H9 (cell line): ENCODE measurements around the gene MBD3L2. TPM values are rescaled to one million over a fixed set of nuclear protein-coding genes. Genes with fewer than 3 reads are reported as not detected.

Experiments
- DNase-seq: peaks from one replicate; pipeline ENCODE4 v3.0.0-alpha.2; 2017
- H2AFZ ChIP-seq: one replicate; pipeline ENCODE4 v1.6.1; 2013; ENCODE audit warnings: mild to moderate bottlenecking, low read length, control low read depth, moderate library complexity
- H2AK5ac ChIP-seq: 2 replicates; pipeline ENCODE4 v1.6.1; 2013; ENCODE audit warnings: low read length, control low read depth, mixed read lengths; ENCODE audit not compliant: insufficient read length
- H2BK120ac ChIP-seq: one replicate; pipeline ENCODE4 v1.6.1; 2013; ENCODE audit warnings: low read depth, mild to moderate bottlenecking, low read length, control low read depth, inconsistent platforms; ENCODE audit not compliant: poor library complexity, severe bottlenecking
- H2BK12ac ChIP-seq: 2 replicates; pipeline ENCODE4 v1.6.1; 2013; ENCODE audit warnings: low read length, control low read depth, mixed read lengths, low read depth; ENCODE audit not compliant: insufficient read length
- H2BK15ac ChIP-seq: 2 replicates; pipeline ENCODE4 v1.6.1; 2013; ENCODE audit warnings: low read depth, low read length, control low read depth
- H2BK20ac ChIP-seq: one replicate; pipeline ENCODE4 v1.6.1; 2013; ENCODE audit warnings: low read depth, mild to moderate bottlenecking, low read length, control low read depth, inconsistent platforms; ENCODE audit not compliant: poor library complexity, severe bottlenecking
- H2BK5ac ChIP-seq: 2 replicates; pipeline ENCODE4 v1.6.1; 2013; ENCODE audit warnings: low read length, control low read depth, mixed read lengths; ENCODE audit not compliant: insufficient read length
- H3K14ac ChIP-seq: 2 replicates; pipeline ENCODE4 v1.6.1; 2013; ENCODE audit warnings: low read length, control low read depth; ENCODE audit not compliant: insufficient read depth
- H3K18ac ChIP-seq: 2 replicates; pipeline ENCODE4 v1.6.1; 2013; ENCODE audit warnings: low read depth, mild to moderate bottlenecking, mixed read lengths, low read length, control low read depth; ENCODE audit not compliant: insufficient read length
- H3K23ac ChIP-seq: 2 replicates; pipeline ENCODE4 v1.6.1; 2013; ENCODE audit warnings: low read length, control low read depth, mixed read lengths, low read depth; ENCODE audit not compliant: insufficient read length
- H3K23me2 ChIP-seq: 2 replicates; pipeline ENCODE4 v1.6.1; 2013; ENCODE audit warnings: low read depth, mild to moderate bottlenecking, mixed read lengths, low read length, control low read depth; ENCODE audit not compliant: insufficient read length, poor library complexity, severe bottlenecking
- H3K27ac ChIP-seq: 2 replicates; pipeline ENCODE4 v1.5.1; 2013; ENCODE audit warnings: low read length, control low read depth, mixed read lengths, low read depth; ENCODE audit not compliant: insufficient read length
- H3K27me3 ChIP-seq: 2 replicates; pipeline ENCODE4 v1.6.1; 2013; ENCODE audit warnings: low read length, control low read depth, inconsistent platforms; ENCODE audit not compliant: insufficient read depth
- H3K4ac ChIP-seq: 2 replicates; pipeline ENCODE4 v1.6.1; 2013; ENCODE audit warnings: low read depth, mild to moderate bottlenecking, control low read depth, inconsistent platforms, low read length, moderate library complexity
- H3K4me1 ChIP-seq: 2 replicates; pipeline ENCODE4 v1.6.1; 2013; ENCODE audit warnings: low read length, control low read depth, inconsistent platforms; ENCODE audit not compliant: insufficient read depth
- H3K4me2 ChIP-seq: 2 replicates; pipeline ENCODE4 v1.6.1; 2013; ENCODE audit warnings: low read length, control low read depth, mixed read lengths; ENCODE audit not compliant: insufficient read length, insufficient read depth
- H3K56ac ChIP-seq: 2 replicates; pipeline ENCODE4 v1.6.1; 2013; ENCODE audit warnings: low read depth, mild to moderate bottlenecking, mixed read lengths, low read length, control low read depth; ENCODE audit not compliant: insufficient read length
- H3K79me1 ChIP-seq: 2 replicates; pipeline ENCODE4 v1.6.1; 2013; ENCODE audit warnings: low read depth, mild to moderate bottlenecking, moderate library complexity, low read length, control low read depth, inconsistent platforms; ENCODE audit not compliant: insufficient read depth, poor library complexity, severe bottlenecking
- H3K79me2 ChIP-seq: 2 replicates; pipeline ENCODE4 v1.6.1; 2013; ENCODE audit warnings: low read length, control low read depth, inconsistent platforms; ENCODE audit not compliant: insufficient read depth
- H3K9ac ChIP-seq: 2 replicates; pipeline ENCODE4 v1.6.1; 2013; ENCODE audit warnings: low read length, control low read depth, mixed read lengths; ENCODE audit not compliant: insufficient read length; ENCODE audit errors: extremely low read depth
- H3K9me3 ChIP-seq: one replicate; pipeline ENCODE4 v1.6.1; 2013; ENCODE audit warnings: low read depth, low read length, inconsistent platforms; ENCODE audit not compliant: control insufficient read depth
- H3T11ph ChIP-seq: one replicate; pipeline ENCODE4 v1.6.1; 2013; ENCODE audit warnings: mild to moderate bottlenecking, low read length, control low read depth, inconsistent platforms
- H4K20me1 ChIP-seq: one replicate; pipeline ENCODE4 v1.6.1; 2013; ENCODE audit not compliant: control insufficient read depth, insufficient read length, insufficient read depth
- H4K5ac ChIP-seq: 2 replicates; pipeline ENCODE4 v1.6.1; 2013; ENCODE audit warnings: low read depth, mild to moderate bottlenecking, mixed read lengths, low read length, control low read depth; ENCODE audit not compliant: insufficient read length
- H4K8ac ChIP-seq: replicated peaks from 2 replicates; pipeline ENCODE4 v1.6.1; 2013; ENCODE audit warnings: low read length, control low read depth, mixed read lengths, low read depth; ENCODE audit not compliant: insufficient read length
- H4K91ac ChIP-seq: 2 replicates; pipeline ENCODE4 v1.6.1; 2013; ENCODE audit warnings: low read depth, mild to moderate bottlenecking, moderate library complexity, mixed read lengths, low read length, control low read depth; ENCODE audit not compliant: insufficient read length
- H3K27ac Mint-ChIP-seq, 3 experiments: 2 replicates in 2 of 3; 3 replicates in 1 of 3; pipeline ENCODE4 v1.8.0; 2020 to 2021; ENCODE audit warnings: mixed read lengths in 3 of 3, mild to moderate bottlenecking in 1 of 3, moderate library complexity in 1 of 3
- H3K27me3 Mint-ChIP-seq: 2 replicates; pipeline ENCODE4 v1.8.0; 2021; ENCODE audit warnings: low read depth, mild to moderate bottlenecking, moderate library complexity, mixed read lengths
- H3K36me3 Mint-ChIP-seq, 3 experiments: 2 replicates in 2 of 3; 3 replicates in 1 of 3; pipeline ENCODE4 v1.8.0; 2020 to 2021; ENCODE audit warnings: low read depth in 3 of 3, mixed read lengths in 3 of 3; ENCODE audit not compliant: insufficient read depth in 1 of 3
- H3K4me1 Mint-ChIP-seq, 2 experiments: 2 replicates each; pipeline ENCODE4 v1.8.0; 2020; ENCODE audit warnings: mixed read lengths in 2 of 2
- H3K4me3 Mint-ChIP-seq, 2 experiments: 2 replicates in 1 of 2; 3 replicates in 1 of 2; pipeline ENCODE4 v1.8.0; 2020 to 2021; ENCODE audit warnings: mild to moderate bottlenecking in 2 of 2, mixed read lengths in 2 of 2, moderate library complexity in 1 of 2
- H3K9me3 Mint-ChIP-seq, 2 experiments: 2 replicates in 1 of 2; 3 replicates in 1 of 2; pipeline ENCODE4 v1.8.0; 2020; ENCODE audit warnings: mild to moderate bottlenecking in 2 of 2, mixed read lengths in 2 of 2, moderate library complexity in 1 of 2
- CTCF ChIP-seq: fragments of 200-600 bp; sonication (generic); conservative IDR thresholded peaks from 3 replicates; pipeline ENCODE4 v1.8.0; 2021; ENCODE audit warnings: antibody characterized with exemption, mild to moderate bottlenecking
- WGBS: extraction: QIAGEN DNeasy Blood & Tissue Kit; methylation state at CpG from one replicate; pipeline ENCODE4 v1.1.7; 2013; ENCODE audit warnings: missing lambda C conversion rate, low lambda C conversion rate, mixed read lengths; ENCODE audit not compliant: insufficient read length; ENCODE audit errors: extremely low coverage; 5-methylcytosine and 5-hydroxymethylcytosine counted together
- total RNA-seq: library from RNA; stranded (reverse); gene quantifications from 2 replicates; pipeline ENCODE4 v1.2.1, GENCODE V29; 2021

The MBD3L2 gene
- total RNA-seq, 1 experiment from 2014 or later, result not detected

- no peaks in the 10 kb centered on the region for H3K4me1 Mint-ChIP-seq
- Histone ChIP-seq H3K79me2 (no peaks in the 10 kb centered on the region), H3K27ac (no peak overlapping the region), H3K27me3 (no peaks in the 10 kb centered on the region), H4K91ac (no peak overlapping the region), H2BK5ac (no peak overlapping the region), H3T11ph (no peak overlapping the region), H2AFZ (no peak overlapping the region), H3K4ac (no peak overlapping the region), H2BK15ac (no peak overlapping the region), H3K9me3 (peaks cover 63% of the 10 kb centered on the region), H3K23me2 (no peaks in the 10 kb centered on the region), H3K79me1 (no peaks in the 10 kb centered on the region), H2AK5ac (no peak overlapping the region), H3K4me2 (no peak overlapping the region), H2BK120ac (no peak overlapping the region), H3K4me1 (no peaks in the 10 kb centered on the region), H4K20me1 (no peaks in the 10 kb centered on the region), H2BK20ac (no peak overlapping the region), H4K5ac (no peak overlapping the region), H3K14ac (no peak overlapping the region), H4K8ac (no peak overlapping the region), H2BK12ac (no peak overlapping the region), H3K9ac (no peak overlapping the region), H3K56ac (no peak overlapping the region), H3K18ac (no peak overlapping the region), H3K23ac (no peak overlapping the region)
- no CpG with 5 or more reads among the region's 7 CpGs for WGBS
- no peaks in the 10 kb centered on the region; the same call in 1 of the 2 replicates for H3K27me3 Mint-ChIP-seq
- DNase-seq, result no peak
- no peak for TF ChIP-seq CTCF
- no peak overlapping the region for H3K4me3 Mint-ChIP-seq
- H3K36me3 Mint-ChIP-seq, result peaks cover 8 to 38% (median 11%) of the 10 kb centered on the region in 3 experiments; a peak in 5 of 7 replicates
- peaks cover 83 to 90% of the 10 kb centered on the region in 2 experiments for H3K9me3 Mint-ChIP-seq
- no peak overlapping the region for H3K27ac Mint-ChIP-seq
Observed at GRCh38 chr19:6999933-7000332, 49.2 kb upstream of the MBD3L2 start.
